Iris pigment epithelial cell (primary cell): ENCODE data around the gene ACTR5.

Source experiments
- DNase-seq: peaks from one replicate; pipeline ENCODE4 v3.0.0-alpha.2; 2011; ENCODE audit warnings: low read depth

The ACTR5 gene

DNA sequence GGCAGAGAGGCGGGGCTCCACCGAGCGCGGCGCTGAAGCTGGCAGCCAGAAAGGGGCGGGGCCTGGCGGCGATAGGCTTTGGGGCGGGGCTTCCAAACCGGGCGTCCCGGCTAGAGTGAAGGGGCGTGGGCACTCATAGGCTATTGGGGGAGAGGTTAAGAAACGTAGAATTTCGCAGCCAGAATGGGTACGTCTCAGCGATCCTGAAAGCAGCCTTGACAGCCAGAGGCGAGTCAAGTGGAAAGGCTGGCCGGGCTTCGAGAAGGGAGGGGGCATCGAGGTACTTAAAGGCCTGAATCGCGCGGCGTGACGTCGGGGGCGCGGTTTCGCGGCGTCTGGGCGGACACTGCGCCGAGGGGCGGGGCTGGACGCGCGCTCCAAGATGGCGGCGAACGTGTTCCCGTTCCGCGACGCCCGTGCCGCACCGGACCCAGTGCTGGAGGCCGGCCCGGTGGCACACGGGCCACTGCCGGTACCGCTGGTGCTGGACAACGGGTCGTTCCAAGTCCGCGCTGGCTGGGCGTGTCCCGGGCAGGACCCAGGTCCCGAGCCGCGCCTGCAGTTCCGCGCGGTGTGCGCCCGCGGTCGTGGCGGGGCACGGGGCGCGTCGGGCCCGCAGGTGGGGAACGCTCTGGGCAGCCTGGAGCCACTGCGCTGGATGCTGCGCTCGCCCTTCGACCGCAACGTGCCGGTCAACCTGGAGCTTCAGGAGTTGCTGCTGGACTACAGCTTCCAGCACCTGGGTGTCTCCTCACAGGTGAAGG is at the start of gene ACTR5:
TSS of gene ACTR5 (plus strand) at position 364 of the 764 bp plus-strand sequence. CDS start at position 383, 19 bp downstream.
- peak; percentile 87 for DNase-seq

DNA sequence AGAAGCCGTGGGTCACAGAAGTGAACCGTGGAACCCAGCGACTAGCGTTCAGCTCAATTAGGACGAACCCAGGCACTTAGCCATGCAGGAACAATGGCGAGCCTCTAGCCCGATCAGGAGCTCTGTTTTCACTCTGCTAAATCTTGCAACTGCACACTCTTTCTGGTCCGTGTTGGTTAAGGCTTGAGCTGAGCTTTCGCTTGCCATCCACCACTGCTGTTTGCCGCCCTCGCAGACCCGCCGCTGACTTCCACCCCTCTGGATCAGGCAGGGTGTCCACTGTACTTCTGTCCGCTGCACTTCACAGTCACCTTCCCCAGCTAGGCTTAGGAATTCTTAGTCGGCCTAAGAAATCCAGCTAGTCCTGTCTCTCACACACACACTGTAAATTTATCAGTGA is 49.7 kb upstream of the ACTR5 start:
- no peak for DNase-seq

- no peak for DNase-seq
Observed at GRCh38 chr20:38700141-38700540, 48.1 kb upstream of the ACTR5 start.

DNA sequence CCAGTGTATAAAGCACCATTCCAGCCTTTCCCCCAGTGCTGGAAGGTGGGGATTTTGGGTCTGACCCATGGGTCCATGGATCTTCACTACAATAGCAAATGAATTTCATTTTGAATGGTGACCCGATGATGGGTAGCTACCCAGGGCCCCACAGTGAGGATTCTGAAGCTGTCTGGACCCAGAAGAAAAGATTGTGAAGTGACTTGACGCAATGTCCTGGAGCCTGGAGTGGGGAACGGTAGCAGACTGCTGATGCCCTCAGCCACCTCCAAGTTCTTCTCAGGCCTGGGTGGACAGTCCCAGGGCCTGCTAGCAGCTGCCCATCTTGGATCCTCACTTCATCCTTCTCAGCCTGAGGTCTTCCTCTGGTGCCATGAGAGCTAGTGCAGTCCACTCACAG is 47.3 kb upstream of the ACTR5 start:
- DNase-seq, result no peak

GRCh38 chr20:38703526-38703925 is 44.7 kb upstream of the ACTR5 start:
- DNase-seq, result no peak

DNA sequence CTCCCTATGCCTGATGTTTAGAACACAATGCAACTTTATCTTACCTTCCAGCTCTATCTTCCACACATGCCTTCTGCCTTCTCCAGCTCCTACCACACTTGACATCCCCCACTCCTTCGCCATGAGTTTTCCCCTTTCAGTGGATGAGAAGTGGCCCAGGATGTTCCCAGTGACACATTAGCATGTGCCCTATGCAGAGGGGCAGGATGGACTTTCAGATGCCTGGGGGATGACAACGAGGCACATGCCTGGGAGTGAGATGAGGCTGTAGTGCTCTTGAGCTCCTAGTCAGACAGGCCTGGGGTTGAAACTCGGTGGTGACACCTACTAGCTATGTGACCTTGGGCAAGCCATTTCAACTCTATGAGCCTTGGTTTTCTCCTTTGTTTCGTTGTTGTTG is 44.1 kb upstream of the ACTR5 start:
- no peak for DNase-seq

DNA sequence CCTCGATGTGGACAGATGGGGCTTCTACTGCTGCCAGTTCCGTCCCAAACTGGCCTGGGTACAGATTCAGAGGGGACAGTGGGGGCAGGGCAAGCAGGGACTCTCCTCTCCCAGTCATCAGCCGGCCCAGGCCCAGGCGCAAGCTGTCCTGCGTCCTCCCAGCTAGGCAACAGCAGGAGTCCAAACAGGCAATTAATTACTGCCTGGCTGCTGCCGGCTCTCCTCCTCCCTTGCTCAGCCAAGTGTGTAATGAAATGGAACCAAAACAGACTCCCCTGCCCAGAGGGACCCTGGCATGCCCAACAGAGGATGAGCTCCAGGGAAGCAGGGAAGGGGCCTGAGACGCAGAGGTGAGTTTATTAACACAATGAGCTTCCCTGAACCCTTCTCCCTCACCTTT is 41.8 kb upstream of the ACTR5 start:
- no peak for DNase-seq

- DNase-seq, result no peak
Observed at GRCh38 chr20:38714308-38714707, 34.0 kb upstream of the ACTR5 start.

- no peak for DNase-seq
Observed at GRCh38 chr20:38715646-38716045, 32.6 kb upstream of the ACTR5 start.

- no peak for DNase-seq
Observed at GRCh38 chr20:38722683-38723016, 25.6 kb upstream of the ACTR5 start.

- peak; percentile 65 for DNase-seq
Observed at GRCh38 chr20:38723017-38723847, 25.0 kb upstream of the ACTR5 start.

DNA sequence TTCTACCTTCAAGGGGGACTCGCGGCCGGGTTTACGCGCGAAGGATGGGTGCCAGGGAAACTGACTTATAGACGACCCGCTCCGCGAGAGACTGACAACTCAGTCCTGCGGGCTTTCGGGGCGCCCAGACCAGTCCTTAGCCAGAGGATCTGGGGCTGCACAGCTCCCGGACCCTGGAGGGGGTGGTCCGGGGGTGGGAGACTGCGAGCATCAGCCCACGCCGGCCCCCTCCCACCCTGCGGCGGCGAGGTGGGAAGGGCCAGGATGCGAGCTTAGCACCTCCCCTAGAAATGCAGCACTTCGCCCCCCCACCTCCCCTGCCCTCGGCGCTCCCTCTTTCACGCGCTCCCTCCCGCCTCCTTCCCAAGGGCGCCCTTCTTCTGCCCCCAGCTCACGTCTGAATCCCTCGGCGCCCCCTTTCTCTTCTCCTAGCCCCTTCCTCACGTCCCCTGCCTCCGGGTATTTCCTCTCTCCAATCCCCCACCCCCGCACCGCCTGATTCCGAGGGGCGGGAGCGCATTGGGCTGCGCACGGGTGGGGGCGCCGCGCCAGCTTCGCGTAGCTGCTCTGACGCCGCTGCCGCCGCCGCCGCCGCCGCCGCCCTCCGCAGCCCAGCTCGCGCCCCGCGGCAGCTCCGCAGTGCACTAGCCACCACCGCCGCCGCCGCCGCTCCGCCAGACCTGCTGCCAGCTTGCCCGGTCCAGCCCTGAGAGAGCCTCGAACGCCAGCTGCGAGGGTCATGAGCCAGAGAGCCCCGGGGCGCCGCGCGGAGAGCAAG is 24.2 kb upstream of the ACTR5 start, which contains the start of gene SLC32A1:
TSS of gene SLC32A1 (plus strand) at position 639 of the 778 bp plus-strand sequence. CDS start 239 bp downstream, outside the sequence.
- DNase-seq, result no peak

GRCh38 chr20:38724626-38725147 is 23.6 kb upstream of the ACTR5 start:
- DNase-seq, result no peak

DNA sequence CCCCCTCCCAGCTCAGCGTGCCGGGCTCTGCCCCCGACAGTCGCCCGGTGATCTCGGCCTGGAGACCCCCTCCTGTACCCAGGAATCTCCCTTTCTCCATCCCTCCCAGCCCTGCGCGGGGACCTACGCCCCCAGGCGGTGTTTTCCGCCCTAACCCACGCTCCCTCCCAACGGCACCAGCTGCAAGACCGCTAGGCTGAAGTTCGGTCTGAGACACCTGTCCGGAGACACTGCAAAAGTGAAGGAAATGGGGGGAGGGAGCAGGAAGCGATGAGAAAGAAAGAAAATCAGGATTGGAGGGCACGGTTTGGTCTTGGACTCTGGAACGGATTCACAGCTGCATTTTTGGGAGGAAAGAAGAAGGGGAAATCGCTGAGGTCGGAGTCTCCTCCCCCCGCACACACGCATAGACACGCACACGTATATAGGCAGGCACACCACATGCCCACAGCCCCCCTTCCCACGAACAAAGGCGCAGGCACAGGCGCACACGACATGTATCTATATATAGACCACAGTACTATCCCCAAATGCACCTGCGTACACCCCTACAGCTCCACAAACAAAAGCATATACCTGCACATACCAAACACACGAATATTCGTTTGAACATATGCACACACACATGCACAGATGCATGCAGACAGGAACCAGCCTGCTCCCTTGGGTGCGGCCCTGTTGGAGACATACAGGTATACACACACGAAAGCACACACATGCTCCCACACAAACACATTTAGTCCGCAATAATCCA is 22.9 kb upstream of the ACTR5 start:
- no peak for DNase-seq

DNA sequence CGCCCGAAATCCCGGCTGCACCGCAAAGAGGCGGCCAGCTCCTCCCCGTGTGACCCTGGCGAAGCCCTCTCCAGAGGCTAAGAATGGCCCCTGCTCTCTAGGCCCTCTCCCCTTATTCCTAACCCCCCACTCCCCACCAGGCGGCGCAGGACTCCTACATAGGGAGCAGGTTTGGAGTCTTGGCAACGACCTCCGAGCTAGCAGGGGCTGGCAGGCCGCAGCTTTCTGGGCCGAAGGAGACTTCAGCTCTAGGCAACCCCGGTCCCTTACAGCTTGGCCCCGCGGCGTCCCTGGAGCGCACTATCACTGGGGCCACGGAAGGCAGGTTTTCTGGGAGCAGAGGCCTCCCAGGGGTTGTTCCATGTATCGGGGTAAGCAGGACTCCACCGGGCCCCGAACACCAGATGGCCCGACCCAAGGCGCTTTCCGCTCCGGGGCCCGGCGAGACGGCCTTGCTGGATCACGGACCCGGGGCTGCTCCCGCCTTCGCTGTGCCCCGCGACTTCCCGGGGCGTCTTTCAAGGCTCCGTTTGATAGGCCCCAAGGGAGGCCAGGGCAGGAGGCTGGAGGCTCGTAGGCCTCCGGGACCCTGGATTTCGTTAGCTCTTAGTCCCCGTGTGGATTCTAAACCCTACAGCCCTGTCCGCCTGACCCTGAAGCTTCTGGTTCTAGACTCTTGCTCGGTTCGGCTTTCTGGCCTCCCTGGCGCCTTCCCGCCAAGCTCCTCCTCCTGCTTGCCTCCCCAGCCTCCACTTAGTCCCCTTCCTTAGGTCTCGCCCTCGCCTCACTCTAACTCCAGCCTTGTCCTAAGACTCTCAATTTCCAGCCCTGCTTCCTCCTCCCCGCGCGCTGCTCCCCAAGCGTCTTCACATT is 22.1 kb upstream of the ACTR5 start:
- no peak for DNase-seq

DNA sequence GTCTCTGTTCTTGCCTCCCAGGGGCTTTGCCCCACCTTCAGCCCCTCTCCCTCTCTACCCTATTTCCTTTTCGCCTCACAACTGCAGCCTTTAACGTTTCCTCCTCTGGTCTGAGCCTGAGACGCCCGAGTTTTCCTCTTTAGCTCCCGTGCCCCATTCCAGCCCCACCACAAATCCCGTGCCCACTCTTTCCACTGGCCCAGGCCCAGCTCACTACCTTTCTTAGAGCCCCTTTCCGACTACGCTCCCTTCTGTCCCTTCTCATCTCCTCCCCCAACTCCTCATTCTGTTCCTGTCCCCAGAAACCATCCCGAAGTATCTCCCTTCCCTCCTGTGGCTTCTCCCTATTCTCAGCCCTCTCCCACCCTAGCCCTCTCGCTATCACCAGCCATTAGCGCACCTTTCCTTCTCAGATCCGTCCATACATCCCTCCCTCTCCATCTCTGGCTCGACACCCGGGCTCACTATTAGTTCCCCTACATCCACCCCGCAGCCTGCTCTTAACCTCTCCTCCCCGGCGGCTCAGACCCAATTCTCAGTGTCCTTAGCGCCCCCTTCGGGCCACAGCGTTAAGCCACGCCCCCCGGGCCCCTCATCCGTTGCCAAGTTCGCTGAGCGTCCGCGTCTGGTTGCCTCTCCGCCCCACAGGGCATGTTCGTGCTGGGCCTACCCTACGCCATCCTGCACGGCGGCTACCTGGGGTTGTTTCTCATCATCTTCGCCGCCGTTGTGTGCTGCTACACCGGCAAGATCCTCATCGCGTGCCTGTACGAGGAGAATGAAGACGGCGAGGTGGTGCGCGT is 21.3 kb upstream of the ACTR5 start:
- no peak for DNase-seq

- no peak for DNase-seq
Observed at GRCh38 chr20:38727607-38728190, 20.6 kb upstream of the ACTR5 start.

DNA sequence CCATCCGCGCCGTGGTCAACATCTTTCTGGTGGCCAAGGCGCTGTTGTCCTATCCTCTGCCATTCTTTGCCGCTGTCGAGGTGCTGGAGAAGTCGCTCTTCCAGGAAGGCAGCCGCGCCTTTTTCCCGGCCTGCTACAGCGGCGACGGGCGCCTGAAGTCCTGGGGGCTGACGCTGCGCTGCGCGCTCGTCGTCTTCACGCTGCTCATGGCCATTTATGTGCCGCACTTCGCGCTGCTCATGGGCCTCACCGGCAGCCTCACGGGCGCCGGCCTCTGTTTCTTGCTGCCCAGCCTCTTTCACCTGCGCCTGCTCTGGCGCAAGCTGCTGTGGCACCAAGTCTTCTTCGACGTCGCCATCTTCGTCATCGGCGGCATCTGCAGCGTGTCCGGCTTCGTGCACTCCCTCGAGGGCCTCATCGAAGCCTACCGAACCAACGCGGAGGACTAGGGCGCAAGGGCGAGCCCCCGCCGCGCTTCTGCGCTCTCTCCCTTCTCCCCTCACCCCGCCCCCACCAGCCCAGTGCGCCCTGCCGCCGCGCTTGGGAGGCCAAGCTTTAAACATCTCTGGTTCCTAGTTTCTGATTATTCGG is 20.0 kb upstream of the ACTR5 start:
- DNase-seq, result no peak
